Stimulated activated CD4-positive, alpha-beta T cell treated with anti-CD3 and anti-CD28 coated beads, TNF-alpha, amount 100 ng/mL, for 48 hours (primary cell): ENCODE data around the gene SDK2.

Experiments used
- DNase-seq, 3 donors: peaks; one replicate each; pipeline ENCODE4 v3.0.0-alpha.2; 2020; ENCODE audit warnings: low read depth in 3 of 3

SDK2 gene

GRCh38 chr17:73588301-73588846 lies 55.9 kb downstream of the SDK2 start:
- DNase-seq: no peak

DNA sequence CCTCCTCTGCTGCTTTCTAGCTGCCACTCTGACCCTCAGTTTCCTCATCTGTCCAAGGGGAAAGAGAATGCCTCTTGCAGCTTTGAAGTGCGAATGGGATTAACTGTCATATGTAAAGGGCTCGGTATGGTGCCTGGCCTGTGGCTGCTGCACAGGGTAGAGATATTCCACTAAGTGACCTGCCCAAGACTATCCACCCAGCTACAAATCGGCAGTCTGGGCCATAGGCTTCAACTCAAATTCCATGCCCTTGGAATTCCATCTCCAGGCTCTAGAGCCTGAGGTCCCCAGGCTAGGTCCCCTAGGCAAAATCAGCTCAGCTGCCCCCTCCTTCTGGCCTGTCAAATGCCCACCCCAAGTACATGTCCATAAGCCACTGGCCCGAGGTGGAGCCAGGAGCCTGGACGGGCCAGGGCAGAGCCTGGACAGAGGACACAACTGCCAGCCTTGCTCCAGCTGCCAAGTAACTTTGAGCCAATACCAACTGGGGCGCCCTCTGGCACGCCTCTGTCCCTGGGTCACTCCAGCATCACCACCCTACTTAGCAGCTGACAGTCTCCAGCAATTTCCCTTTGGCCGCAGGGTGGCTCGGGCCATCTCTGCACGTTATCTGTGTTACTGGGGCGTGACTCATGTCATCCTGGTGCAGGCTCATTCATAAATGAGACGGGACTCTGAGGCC lies 57.2 kb downstream of the SDK2 start:
- no peak for DNase-seq

DNA sequence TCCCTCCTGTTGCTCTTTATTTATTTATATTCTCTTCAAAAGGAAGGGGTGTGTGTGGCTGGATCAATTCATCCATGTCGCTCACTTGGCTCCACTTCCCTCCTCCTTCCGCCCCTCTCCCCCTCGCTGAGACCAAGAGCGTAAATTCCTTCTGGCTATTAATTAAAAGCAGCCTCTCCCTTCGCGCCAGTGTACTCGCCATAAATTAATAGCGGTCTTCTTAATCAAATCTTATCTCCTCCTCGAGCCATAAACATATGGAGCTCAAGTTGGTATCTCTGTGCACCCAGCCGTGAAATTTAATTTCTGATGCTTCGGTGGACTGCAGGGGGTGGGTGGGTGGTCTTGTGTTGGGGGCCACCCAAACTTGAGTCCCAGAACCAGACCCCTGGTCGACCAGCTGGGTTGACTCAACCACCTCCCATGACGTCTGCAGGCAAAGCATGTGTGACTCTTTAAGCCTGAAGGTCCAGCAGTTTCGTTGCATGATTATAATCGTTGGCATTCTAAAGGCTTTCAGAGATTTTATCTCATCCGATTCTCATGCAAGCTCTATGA lies 57.9 kb downstream of the SDK2 start:
- DNase-seq: no peak

- DNase-seq: no peak
These were observed 58.7 kb downstream of the SDK2 start for GRCh38 chr17:73585583-73585982.

DNA sequence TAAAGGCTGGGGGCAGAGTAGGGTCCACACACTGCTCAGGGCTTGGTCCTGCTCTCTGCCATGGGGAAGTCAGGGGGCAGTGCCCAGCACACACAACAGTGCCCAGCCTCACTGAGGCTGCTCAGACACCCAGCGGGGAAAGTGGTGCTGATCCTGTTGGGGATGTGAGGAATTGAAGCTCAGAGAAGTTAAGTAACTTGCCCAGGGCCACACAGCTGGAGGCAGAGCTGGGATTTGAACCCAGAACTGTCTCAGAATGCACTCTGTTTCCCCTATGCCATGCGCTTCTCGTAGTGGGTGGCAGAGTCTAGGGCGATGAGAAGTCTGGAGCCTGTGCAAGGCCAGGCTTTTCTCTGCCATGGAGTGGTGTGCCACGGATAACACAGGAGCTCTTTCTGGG lies 59.3 kb downstream of the SDK2 start:
- DNase-seq: no peak

- DNase-seq: no peak
These were observed 60.2 kb downstream of the SDK2 start for GRCh38 chr17:73584049-73584448.

- no peak for DNase-seq
These were observed 61.4 kb downstream of the SDK2 start for GRCh38 chr17:73582821-73583220.

DNA sequence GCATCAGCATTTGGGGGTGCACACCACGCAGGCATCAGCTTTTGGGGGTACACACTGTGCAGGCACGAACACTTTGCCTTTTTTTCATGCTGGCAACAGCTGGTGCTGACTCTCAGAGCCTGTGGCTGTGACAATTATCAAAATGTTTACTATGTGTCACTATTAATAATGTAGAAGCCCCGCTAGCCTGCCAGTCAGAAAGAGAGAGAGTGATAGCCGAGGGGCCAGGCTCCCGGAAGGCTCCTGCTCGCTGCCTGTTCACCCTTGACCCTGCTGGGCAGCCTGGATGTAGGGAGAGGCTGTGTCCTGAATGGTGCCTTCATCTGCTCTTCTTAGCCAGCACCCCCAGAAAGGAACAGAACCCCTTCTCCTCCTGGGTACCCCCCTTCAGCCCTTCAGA lies 61.9 kb downstream of the SDK2 start:
- DNase-seq: no peak

DNA sequence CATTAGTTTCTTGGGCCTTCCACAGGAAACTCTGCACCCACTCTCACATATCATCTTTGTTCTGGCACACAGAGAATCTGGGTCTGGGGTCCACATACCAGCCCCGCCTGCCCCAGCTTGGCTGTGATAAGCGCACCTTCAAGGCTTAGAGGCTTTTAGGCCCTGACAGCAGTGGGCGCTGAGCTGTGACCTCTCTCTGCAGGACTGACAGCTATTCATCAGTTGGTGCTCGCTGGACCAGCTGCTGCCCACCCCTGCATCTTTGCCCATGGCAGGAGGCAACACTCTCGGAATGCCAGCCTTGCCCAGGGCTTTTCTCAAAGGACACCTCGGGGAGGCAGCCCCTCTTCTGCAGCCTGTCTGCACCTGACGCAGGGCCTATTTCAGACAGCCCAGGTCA lies 62.9 kb downstream of the SDK2 start:
- no peak for DNase-seq

DNA sequence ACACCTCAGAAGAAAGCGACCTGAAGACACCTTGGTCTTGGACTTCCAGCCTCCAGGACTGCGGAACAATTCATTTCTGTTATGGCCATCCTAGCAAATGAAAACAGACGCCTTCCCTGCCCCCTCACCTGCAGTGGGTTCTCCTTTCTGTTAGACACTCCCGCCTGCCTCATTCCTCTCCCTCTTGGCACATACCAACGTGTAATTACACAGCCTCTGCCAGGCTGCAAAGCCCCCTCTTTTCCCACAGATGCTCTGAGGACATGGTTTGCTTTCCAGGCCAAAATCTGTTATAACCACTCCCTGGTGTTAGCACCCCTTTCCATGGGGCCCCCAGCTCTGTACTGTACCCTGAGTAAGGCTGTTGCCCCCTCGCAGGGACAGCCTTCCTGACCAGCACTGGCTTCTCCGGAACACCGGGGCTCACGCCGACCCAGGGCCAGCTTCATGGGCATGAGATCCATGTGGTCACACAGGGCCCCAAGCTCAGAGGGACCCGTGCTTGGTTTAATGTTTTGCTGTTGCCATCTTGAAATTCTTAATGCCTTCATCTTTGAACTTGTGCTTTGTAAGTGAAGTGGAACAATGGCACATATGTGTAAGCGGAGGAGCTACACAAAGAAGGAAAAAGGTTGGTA lies 64.1 kb downstream of the SDK2 start:
- no peak for DNase-seq

- DNase-seq: no peak
These were observed 67.6 kb downstream of the SDK2 start for GRCh38 chr17:73576556-73577098.

GRCh38 chr17:73575470-73576221 lies 68.6 kb downstream of the SDK2 start:
- DNase-seq: no peak

DNA sequence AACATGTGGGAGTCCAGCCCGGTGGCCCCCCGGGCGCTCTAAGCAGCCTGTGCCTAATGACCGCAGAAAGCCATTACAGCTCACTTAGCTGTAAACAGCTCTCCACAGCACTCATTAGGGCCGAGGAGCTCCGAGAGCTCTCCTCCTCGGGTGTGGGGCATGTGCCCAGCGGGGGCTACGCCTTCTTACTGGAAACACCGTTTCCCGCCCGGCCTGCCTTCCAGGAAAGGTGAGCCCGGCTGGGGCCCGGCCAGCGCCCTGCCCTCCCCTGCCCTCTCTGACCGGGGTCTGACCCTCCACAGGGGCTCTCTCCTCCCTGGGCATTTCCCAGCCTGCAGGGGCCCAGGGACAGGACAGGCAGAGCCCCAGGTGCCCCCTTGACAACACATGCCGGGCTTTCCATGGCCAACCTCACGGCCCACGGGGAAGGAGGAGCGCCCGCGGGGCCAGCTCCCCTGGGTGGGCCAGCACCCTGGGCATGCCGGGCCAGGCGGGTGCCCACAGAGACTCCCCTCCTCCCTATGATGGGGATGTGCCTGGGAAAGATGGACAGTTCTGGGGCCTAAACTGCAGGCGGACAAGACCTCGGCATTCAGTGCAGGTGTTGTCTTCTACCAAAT lies 72.6 kb downstream of the SDK2 start:
- DNase-seq: no peak

DNA sequence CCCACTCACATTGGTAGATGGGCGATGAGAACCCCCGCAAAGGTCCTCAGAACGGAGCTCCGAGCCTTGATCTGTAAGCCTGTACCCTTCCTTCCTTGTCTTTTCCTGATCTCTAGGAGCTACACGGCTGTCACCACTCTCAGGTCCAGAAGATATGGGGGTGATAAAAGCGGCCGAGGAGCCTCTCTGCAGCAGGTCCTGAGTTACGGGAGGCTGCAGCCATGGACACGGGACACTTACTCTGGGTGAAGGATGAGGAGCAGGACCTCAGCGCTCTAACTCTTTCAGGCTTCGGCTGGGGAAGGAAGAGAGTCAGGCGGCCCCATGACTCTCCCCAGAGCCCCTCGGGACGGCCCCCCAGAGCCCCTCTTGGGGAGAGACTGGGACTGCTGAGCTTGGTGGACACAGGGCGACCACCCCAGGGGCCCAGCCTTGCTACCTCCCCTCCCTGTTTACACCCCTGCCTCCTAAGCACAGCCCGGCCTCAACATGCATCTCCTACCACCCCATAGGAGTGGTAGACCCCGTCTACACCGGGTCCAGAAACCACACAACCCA lies 74.4 kb downstream of the SDK2 start:
- no peak for DNase-seq

DNA sequence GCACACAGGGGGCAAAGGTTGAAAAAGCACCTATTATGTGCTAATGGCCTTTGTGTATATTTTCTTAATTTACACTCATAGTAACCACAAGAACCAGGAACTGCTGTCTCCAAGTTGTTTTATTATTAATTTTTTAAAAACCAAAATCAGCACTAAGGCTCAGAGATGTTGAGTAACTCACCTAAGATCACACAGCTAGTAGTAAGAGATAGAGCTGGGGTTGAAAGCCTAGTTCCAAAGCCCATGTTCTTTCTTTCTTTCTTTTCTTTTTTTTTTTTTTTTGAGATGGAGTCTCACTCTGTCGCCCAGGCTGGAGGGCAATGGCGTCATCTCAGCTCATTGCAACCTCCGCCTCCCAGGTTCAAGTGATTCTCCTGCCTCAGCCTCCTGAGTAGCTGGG lies 75.3 kb downstream of the SDK2 start:
- DNase-seq: no peak

DNA sequence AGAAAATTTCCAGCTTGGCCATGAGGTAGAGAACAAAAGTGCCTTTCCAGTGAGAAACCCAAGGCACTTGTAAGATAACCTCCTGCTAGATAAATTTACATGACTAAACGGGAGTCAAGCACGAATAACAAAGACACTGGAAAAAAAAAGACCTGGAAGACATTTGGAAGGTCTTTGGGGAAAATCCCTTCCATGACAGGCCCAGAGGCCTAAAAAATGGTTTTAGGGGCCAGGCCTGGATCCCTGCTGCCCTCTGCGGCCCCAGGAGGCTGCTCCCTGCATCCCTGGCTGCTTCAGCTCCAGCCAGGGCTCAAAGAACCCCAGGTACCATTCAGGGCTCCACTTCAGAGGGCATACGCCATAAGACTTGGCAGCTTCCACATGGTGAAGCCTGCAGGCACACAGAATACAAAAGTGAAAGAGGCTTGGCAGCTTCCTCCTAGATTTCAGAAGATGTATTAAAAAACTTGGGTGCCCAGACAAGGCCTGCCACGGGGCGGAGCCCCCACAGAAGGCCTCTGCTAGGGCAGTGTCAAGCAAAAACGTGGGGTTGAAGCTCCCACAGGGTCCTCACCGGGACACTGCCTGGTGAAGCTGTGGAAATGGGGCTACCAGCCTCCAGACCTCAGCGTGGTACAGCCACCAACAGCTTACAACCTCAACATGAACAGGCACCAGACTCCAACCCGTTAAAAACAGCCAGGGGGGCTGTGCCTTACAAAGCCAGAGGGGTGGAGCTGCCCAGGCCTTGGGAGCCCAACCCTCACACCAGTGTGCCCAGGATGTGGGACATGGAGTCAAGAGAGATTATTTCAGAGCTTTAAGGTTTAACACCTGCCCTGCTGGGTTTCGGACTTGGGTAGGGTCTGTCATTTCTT lies 77.1 kb downstream of the SDK2 start:
- no peak for DNase-seq

DNA sequence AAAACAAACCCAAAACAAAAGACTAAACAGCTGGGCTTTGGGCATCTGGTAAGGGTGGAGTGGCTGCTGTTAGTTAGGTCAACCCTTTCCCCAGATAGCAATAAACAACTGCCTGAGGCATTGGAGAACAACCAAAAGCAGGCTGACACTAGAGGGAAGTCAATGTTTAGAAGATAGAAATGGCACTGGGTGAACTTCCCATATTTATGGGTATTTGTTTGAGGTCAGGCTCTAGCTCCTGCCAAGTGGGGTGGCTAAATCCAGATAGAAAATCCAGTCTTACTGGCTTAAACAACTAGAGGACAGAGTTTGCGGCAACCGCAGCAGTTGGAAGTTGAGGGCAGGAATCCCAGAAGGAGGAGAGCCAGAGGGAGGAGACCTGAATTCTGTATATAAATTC lies 79.4 kb downstream of the SDK2 start:
- DNase-seq: no peak

DNA sequence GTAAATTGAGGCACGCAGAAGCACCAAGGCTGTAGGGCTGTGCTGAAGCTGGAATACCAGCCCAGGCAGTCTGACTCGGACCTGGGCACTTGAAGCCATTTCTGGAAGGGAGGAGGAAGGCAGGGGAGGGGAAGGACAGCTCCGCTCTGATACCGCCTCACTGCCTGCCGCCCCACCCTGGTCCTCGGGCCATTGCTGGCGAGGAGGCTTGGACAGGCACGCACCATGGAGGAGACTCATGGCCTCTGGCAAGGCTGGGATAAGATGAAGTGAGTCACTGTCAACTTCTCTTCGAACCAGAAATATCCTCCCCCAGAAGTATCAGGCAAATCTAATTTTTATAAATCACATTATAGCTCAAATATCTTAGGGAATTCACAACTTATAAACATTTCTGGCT lies 81.3 kb downstream of the SDK2 start:
- DNase-seq: no peak

DNA sequence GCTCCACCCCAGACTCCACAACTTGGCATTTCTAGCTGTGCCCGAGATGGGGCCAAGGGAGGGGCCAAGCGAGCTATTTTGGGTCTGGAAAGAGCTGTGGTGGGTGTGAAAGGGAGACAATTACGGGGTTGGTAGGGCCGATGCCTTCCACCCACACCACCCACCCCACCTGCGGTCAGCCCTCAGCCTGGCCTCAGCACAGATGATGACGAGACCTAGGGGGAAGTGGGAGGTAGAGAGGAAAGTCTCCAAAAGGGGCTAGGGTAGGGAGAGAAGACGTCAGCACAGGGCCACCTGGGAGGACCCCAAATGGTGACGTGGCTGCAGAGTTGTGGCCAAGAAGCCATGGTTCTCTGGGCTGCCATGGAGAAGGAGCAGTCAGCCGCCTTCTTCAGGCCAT lies 83.1 kb downstream of the SDK2 start:
- no peak for DNase-seq

DNA sequence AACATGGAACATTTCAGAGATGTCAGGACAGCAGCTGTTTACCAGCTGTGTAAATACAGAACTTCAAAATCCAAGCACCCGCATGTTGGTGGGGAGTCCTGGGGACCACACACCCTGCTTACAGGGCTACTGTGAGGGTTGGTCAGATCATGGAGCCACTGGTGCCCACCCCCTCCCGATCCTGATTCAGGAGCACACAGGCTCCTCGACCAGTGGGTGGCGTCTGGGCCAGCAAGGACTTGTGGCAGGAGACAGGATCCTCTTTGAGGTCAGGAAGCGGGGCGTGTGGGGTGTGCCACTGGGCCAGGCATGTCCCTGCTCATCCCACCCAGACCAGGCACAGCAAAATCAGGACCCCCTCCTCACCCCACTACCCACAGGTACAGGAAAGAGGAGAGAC lies 83.6 kb downstream of the SDK2 start:
- no peak for DNase-seq
